Inferior parietal cortex (tissue), 1 donor: Measurements from ENCODE around the gene NODAL.

Experiments used
- DNase-seq: peaks from one replicate; pipeline ENCODE4 v3.0.0-alpha.2; 2016; ENCODE audit errors: extremely low spot score

NODAL gene

DNA sequence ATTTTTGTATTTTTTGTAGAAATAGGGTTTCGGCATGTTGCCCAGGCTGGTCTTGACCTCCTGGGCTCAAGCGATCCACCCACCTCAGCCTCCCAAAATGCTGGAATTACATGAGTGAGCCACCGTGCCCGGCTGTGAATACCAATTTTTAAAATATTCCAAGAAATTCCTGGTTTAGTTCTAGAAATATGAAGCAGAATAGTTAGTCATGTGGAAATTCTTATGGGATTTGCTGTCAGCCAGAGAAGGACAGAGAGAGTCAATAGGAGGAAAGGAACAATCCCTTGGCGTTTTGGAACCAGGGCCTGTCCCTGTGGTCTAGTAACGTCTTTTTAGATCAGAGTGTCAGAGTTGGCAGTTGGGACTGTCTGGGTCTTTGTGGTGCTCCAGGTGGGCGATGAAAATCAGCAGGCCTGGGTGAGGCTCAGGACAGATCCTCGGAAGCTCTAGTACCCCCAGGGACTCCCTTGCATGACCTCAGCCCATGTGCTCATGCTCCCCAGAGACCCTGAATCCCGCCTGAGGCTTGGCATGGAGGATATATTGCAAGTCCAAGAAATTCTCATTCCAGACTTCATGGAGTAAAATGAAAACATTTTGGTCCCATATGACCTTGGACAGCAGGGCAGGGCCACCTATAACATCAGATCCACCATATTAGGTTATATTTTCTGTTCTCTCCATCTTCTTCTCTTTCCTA is 7.8 kb downstream of the NODAL start:
- no peak for DNase-seq

DNA sequence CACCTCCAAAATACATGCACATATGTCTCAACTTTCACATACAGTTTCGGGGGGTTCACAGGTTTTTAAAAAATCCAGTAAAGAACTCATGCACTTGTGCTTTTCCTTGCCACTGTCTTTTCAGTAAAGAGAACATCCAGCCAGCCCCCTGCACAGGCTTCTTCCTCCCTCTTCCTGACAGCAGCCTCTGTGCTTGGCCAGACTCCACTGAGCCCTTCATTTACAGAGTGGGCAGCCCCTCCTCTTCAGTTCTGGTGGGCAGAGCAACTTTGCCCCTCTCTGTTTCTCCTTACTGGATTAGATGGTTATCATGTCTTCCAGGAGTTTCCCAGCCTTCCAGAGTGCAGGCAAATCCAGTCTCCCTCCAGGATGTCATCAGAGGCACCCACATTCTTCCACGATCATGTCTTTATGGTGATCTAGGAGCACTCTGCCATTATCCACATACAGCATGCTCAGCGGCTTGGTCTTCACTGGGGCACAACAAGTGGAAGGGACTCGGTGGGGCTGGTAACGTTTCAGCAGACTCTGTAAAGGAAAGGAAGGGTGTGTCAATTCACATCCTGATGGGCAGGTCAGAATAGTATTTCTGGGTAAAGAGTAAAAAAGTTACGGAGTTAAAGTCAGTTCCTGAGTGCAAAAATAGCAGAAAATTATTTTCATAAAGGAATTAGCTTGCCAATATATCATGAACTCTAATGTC is 8.8 kb downstream of the NODAL start:
- DNase-seq, result no peak

DNA sequence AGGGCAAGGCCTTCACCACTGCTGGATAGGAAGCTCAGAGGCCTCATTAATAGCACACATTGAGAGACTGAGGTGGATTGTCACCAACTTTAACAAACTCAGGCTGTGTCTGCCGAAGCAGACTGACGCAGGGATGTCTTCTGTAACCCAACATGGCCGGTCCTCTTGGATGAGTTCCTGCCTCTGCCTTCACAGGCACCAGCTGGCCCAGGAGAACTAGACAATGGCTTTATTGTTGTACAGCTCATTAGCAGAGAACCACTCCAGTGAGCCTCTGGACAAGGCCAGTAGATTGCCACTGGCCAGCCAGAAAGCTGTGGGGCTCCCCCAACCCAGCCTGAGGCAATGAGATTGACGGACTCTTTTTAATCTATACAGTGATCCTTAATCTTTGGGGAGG is 9.4 kb downstream of the NODAL start:
- peak; percentile 78 for DNase-seq

DNA sequence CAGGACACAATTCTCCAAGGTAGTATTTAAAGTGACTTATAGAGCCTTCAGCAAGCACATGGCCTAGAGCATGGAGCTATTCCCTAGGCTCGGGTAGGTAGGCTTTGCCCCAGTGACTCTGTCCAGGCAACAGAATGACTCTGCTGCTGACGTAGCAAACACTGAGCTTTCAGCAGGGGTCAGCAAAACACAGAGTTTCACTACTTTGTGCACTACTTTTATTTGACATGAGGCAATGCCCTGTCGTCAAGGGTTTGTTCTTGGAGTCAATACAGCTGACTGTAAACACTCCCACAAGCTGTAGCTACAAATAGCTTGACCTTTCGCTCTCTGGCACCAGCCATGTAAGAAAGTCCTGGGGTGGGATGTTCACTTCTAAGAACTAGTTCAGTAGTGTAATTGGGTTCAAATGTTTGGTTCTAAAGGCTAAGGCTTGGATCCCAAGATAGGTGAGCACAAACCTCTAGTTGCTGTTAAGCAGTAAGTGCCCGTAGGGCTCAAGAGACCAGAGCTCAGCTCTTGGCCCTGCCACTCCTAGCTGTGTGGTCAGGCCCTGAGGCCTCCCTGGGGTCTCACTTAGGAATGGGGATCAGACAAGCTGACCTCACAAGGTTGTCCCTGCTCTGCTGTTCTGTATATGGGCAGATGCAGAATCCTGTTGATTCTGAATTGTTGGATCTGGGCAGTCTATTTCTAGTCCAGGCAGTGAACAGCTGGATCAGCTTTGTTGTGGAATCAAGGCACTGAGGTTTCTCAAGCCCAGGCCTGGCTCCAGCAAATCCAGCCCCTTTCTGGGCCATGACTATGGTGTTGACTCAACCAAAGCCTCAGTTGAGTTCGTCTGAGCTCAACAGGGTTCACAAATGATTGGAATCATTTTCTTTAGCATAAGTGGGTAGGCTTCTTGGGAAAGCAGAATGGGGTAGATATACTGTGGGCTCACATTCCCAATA is 10.7 kb downstream of the NODAL start:
- peak; percentile 20 for DNase-seq

DNA sequence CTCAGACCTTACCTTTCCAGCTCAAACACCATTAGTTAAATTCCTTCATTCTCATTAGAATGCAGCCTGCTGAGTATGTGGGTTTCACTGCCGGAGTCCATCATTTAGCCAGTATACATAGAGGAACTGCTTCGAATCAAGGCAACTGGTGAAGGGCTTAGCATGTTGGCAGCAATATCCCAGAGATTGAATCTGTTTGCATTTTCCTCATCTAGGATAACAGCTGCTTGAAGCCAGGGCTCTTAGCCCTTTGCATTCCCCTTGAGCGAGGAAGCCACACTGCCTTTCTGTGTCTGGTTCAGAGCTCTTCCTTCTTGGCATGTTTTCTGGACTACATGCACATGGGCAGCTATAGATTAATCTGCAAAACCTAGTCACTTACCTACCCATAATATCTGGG is 14.7 kb downstream of the NODAL start:
- no peak for DNase-seq

DNA sequence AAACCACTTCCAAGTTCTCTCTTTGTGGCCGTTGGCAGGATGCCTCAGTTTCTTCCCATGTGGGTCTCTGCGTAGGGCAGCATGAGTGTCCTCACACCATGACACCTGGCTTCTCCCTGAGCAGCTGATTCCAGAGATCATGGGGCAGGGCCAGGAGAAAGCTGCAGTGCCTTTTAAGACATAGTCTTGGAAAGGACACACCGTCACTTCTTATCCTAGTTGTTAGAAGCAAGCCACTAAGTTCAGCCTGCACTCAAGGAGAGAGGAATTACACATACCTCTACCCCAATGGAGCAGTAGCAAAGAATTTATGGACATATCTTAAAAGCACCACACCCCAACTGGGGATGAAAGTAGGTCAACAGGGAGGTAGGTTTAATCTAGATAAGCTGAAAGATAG is 16.4 kb downstream of the NODAL start:
- no peak for DNase-seq

DNA sequence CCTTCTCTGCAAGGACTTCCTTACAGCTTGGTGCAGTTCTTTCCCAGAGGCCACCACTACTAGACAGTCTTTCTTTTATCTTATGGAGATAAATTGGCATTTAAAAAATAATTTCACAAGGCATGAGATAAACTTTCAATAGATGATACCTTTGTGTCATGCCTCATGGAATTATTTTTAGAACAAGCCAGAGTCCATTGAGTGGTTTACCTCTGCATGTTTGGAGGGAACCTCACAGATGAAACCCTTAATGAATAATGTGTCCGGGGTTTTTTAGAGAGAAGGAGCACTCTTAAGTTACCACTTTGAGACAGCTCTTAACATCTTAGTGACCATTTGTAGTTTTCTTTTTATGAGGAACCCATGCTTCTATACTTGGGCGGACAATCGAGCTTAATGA is 17.2 kb downstream of the NODAL start:
- no peak for DNase-seq

DNA sequence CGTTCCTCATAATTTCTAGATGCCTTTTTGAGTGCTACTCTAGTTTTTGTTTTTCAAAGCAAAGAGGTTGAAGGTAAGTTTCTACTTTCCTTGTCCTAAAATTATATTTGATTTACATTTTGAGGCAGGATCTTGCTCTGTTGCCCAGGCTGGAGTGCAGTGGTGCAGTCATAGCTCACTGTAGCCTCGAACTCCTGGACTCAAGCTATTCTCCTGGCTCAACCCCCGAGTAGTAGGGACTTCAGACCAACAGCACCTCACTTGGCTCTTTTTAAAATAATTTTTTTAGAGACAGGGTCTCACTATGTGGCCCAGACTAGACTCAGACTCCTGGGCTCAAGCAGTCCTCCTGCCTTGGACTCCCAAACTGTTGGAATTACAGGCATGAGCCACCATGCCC is 22.8 kb downstream of the NODAL start:
- no peak for DNase-seq

DNA sequence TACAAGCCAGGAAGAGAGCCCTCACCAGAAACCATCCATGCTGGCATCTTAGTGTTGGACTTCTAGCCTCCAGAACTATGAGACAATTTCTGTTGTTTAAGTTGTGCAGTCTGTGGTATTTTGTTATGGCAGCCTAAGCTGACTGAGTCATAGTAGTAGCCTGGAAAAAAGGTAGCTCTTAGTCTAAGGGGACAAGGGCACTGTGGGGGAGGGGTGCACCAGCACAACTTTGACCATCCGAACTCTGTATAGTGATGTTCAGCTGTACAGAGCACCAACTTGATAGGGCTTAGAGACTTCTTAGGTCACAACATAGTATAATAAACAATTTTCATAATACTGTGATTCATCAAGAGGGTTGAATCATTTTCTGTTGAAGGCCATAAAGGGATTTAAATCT is 23.3 kb downstream of the NODAL start:
- DNase-seq, result no peak

DNA sequence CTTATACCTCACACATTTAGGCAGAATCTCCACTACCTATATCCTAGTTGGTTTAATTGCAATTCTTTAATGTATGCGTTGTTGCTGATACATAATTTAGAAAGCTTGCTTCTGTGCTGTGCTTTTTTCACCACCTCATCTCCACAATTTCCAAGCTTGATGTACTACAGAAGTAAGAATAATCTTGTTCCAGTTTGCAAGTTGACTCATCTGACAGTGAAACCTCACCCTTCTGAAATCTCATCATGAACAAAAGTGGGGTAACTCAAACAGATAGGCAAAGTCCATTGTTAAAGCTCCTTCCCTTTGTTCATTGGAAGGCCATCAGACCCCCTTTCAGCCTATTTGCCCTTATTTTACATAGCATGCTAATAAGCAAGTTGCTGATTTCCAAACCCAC is 23.9 kb downstream of the NODAL start:
- no peak for DNase-seq

DNA sequence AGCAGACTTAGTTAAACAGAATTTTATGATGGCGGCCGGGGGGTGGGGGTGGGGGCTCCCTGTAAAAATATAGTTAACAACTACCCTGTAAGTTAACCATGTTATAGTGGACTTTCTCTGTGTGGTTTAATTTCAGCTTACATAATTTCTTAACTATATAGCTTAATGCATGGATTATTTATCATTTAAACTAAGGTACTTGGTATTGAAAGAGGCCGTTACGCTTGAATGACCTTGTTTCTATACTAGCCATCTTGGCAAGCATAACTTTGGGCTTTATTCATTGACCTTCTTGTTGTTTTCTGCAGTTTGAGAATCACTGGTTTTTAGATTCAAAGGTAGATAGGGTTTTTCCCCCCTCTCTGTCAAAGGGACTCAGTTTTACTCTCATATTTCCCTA is 29.1 kb downstream of the NODAL start:
- no peak for DNase-seq

DNA sequence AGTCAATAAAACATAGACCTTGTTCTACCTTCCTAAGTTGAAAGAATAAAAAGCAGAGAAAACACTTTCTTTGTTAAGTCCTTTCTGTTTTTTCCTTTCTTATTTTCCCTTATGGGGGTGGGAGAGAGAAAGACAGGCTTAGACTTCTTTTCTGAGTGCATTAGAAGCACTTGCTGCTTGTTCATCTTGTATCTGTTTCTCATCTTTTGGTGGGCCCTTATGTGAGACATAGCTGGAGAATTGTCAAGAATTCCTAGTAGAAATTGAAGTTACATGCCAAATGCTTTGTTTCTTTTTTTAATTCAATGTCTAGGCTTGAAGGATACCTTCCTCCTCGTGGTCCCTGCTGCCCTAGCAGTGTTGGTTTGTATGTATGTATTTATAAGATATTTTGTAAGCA is 30.9 kb downstream of the NODAL start:
- no peak for DNase-seq

DNA sequence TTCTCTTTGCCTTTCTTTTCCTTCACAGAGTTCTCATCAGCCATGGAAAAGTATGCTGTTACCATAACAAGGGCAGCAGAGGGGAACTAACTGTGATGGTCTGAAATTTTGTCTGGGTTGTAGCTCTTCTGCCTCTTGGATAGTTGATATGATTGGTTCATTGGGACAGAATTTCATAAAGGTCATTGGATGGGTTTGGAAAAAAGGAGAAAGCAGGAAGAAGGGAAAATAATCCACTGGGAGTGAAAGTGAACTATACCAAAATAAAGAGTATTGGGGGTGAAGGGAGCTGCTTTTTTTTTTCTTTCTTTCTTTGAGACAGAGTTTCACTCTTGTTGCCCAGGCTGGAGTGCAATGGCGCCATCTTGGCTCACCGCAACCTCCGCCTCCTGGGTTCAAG is 31.7 kb downstream of the NODAL start:
- DNase-seq, result no peak

DNA sequence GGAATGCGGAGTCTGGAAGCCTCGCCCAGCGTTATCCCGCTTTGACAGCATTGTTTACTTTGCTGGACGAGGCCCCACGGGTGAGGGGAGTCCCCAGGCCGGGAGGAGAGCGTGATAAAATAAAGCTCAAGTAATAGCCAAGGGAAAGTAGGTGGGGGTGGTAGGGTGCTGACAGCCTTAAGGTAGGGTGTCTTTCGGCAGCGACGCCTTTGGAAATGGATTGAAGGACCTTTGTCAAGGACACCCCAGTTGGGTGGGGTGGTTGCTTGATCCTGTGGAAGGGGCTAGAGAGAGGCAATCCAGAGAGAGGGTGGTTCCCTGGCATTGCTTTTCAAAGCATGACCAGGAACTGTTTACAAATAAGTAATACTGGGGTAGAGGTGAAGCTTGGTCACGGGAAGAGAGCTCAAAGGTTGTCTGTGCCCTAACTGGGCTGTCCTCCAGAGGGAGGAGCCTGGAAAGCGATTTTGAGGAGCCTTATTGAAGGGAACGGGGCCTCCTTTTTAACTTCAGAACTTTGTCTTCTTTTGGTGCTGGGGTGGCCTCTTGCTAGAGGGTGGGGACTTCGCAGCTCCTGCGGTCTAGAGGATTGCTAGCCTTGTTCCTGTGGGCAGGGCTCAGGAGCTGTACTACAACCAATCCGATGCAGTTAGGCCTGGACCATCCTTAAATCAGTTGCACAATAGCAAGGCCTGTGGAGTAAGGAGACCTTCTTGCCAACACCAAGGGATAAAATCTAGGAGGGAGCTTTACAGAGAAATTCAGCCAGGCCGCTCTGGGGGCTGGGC is 36.2 kb downstream of the NODAL start:
- DNase-seq, result peak; percentile 54

DNA sequence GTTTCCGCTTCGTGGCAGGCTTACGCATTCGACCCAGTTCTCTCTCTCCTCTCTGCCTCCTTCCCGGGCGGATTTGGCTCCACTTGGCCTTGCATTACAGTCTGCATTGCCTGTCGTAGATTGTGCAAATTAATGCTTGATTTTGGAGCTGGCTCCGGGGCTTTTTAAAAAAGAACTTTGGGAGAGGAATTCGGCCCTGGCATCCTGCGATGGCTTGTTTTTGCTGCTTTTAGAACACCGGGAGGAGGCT is 36.8 kb downstream of the NODAL start:
- DNase-seq, result peak; percentile 37

DNA sequence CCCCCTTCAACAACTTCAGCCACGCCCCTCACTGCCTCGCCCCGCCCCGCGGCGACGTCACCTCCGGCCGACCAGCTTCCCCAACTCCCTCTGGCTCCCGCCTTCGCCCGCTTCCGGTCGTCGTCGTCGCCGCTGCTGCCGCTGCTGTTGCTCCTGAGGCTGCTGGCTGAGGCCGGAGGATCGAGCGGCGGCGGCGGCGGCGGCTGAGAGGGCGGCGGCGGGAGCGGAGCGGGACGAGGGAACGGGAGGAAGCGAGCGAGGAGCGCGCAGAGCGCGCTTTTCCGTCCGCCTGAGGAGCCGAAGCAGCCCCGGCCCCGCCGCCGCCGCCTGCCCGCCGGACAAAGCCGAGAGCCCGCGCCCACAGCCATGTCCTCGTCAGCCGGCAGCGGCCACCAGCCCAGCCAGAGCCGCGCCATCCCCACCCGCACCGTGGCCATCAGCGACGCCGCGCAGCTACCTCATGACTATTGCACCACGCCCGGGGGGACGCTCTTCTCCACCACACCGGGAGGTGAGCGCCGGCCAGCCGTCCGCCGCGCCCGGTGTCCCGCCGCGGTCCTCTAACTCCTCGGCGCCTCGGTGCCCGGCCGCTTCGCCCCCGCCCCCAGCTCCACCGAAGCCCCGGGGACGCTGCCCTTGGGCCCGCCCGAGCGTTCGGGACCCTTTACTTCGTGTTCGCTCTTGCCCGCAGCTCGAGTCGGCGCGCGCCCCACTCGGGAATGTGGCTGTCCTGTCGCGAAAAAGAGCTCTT is 37.3 kb downstream of the NODAL start, which contains the start of gene EIF4EBP2:
EIF4EBP2 (plus strand) TSS at position 110 of the 751 bp plus-strand sequence; CDS start at position 367, 257 bp downstream.
- peak; percentile 94 for DNase-seq

DNA sequence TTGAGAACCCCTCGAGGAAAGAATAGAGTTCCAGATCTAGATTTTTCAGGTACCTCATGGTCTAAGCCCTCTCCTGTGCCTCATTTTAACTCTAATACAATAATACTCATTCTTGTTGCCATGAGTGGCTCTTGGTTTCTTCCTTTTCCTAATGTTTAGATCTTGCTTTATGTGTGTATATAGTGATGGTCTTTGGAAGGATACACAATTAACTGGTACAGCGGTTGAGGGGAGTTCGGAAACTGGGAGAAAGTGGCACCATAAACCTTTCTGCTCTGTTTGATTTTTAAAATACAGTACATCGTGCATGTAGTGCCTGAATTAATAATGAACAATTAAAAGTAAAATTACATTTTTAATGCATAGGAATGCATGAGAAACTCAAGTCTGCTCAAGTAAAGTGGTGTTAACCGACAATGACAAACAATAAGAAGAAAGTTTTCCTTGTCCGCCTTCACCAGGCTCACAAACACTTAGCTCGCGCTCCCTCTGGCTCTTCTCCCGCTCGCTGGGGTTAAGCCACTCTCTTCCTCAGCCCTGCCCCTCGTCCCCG is 37.9 kb downstream of the NODAL start:
- DNase-seq, result no peak

DNA sequence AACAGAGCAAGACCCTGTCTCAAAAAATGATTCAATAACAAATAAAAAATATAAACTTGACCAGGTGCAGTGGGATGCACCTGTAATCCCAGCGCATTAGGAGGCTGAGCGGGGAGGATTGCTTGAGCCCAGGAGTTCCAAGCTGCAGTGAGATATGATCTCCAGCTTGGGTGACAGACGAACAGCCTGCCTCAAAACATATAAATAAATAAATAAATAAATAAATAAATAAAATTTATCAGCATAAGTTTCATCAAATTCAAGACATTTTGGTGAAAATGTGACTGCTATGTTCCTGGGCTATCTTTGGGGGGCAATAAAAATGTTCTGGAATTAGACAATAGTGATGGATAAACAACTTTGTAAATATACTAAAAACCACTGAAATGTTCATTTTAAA is 42.3 kb downstream of the NODAL start:
- no peak for DNase-seq

DNA sequence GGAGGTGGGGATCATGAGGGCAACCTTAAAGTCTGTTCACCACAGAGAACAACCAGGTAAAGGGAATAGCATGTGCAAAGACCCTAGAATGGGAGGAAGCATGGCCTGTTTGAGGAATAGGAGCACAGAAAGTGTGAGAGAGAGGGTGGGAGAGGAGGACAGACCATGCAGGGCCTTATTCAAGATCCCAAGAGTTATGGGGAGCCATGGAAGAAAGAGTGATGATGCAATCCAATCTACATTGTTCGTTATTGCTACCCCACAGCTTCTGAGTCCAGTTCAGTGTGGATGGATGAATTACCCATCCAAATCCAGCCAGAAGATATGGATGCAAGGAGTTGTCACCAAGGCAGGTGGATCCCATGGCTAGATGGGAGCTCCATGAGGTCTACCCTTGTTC is 45.3 kb downstream of the NODAL start:
- DNase-seq, result no peak

DNA sequence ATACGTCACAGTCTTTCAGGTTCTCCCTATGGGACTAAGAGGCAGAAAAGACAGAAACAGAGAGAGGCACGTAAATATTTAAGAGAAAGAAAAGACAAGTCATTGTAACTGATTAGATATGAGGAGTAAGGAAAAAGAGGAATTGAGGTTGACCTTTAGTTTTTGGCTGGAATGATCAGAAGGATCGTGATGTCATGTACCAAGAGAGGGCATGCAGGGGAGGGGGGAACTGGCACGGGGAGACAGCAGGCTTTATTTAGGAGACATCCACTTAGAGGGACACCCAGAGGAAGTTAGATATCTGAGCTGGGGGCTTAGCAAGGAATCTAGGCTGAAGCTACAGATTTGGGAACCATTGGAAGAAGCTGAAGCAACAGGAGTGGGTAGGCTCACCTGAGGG is 49.8 kb downstream of the NODAL start:
- DNase-seq, result no peak
